Transverse colon (tissue), 4 donors: ENCODE measurements around the gene CT55.
"Not testable (repeated sequence)": the region's sequence is repeated elsewhere in the genome, so short reads cannot be mapped to it uniquely, and the experiment has no call there.

Experiments
- CTCF ChIP-seq, 5 experiments: fragments of 200-600 bp in 3 of 5; fragments of 450-650 bp in 2 of 5; sonication (generic) in 3 of 5; IDR thresholded peaks; 1 replicate in 2 of 5; 2 replicates in 3 of 5; pipeline ENCODE4 v1.5.1; 2016 to 2017; ENCODE audit warnings: antibody characterized with exemption in 5 of 5, inconsistent platforms in 3 of 5, mild to moderate bottlenecking in 2 of 5, moderate library complexity in 1 of 5
- EP300 ChIP-seq: sonication (generic); formaldehyde crosslinking; IDR thresholded peaks from one replicate; pipeline ENCODE4 v1.6.1; 2017; ENCODE audit warnings: antibody characterized with exemption, low read depth
- POLR2A ChIP-seq: fragments of 450-650 bp; IDR thresholded peaks from one replicate; pipeline ENCODE4 v1.6.1; 2016; ENCODE audit warnings: antibody characterized with exemption, mild to moderate bottlenecking, moderate library complexity
- POLR2AphosphoS5 ChIP-seq, 3 donors: sonication (generic); formaldehyde crosslinking; IDR thresholded peaks; one replicate each; pipeline ENCODE4 v1.6.1; 2016; ENCODE audit warnings: antibody characterized with exemption in 3 of 3

- not testable (repeated sequence) for TF ChIP-seq CTCF (IDR thresholded peaks at IDR 0.05); EP300; POLR2AphosphoS5 (IDR thresholded peaks at IDR 0.05); POLR2A
Measured at GRCh38 chrX:135120056-135120576, 51.1 kb downstream of the CT55 start, which contains the start of gene ETDB.
